ENCODE measurements around the gene CNTN1. TPM values are rescaled to one million over a fixed set of nuclear protein-coding genes. Genes with fewer than 3 reads are reported as not detected.

Gene CNTN1
- total RNA-seq, 1 experiment from 2014 or later = 6.5 TPM

GRCh38 chr12:40970320-40970907 is 278.2 kb downstream of the CNTN1 start:
- H2BK120ac ChIP-seq (ENCODE audit: low read depth, low read length, poor library complexity, severe bottlenecking) = no peak overlapping the region
- H3K4me1 ChIP-seq (ENCODE audit: insufficient read depth, low read length) = no peaks in the 10 kb centered on the region
- H3K79me2 ChIP-seq (ENCODE audit: insufficient read depth, low read length) = no peaks in the 10 kb centered on the region
- no peak overlapping the region for H2BK12ac ChIP-seq (ENCODE audit: insufficient read length, low read depth, low read length)
- no peak overlapping the region for H3K18ac ChIP-seq (ENCODE audit: insufficient read length, low read depth, low read length)
- H3T11ph ChIP-seq (ENCODE audit: low read length) = no peak overlapping the region
- H4K8ac ChIP-seq (replicated peaks; ENCODE audit: insufficient read length, low read depth, low read length) = no peak overlapping the region
- no peak overlapping the region for H3K27ac ChIP-seq (ENCODE audit: insufficient read length, low read depth, low read length)
- no peak overlapping the region for H3K9ac ChIP-seq (ENCODE audit: extremely low read depth, insufficient read length, low read length)
- no peaks in the 10 kb centered on the region for H3K27me3 ChIP-seq (ENCODE audit: insufficient read depth, low read length)
- no peaks in the 10 kb centered on the region for H3K23me2 ChIP-seq (ENCODE audit: insufficient read length, low read depth, low read length, poor library complexity, severe bottlenecking)
- no peaks in the 10 kb centered on the region for H4K20me1 ChIP-seq (ENCODE audit: control insufficient read depth, insufficient read depth, insufficient read length)
- H3K4ac ChIP-seq (ENCODE audit: low read depth, low read length) = no peak overlapping the region
- TF ChIP-seq CTCF (conservative IDR thresholded peaks at IDR 0.05) = peak; percentile 65
- H3K79me1 ChIP-seq (ENCODE audit: insufficient read depth, low read depth, low read length, poor library complexity, severe bottlenecking) = no peaks in the 10 kb centered on the region
- peaks cover 10 to 12% of the 10 kb centered on the region in 2 experiments for H3K4me1 Mint-ChIP-seq
- H3K27ac Mint-ChIP-seq = no peak overlapping the region
- H3K4me2 ChIP-seq (ENCODE audit: insufficient read depth, insufficient read length, low read length) = no peak overlapping the region
- no peak overlapping the region for H4K91ac ChIP-seq (ENCODE audit: insufficient read length, low read depth, low read length)
- no peak overlapping the region for H2BK5ac ChIP-seq (ENCODE audit: insufficient read length, low read length)
- H3K36me3 Mint-ChIP-seq (ENCODE audit: insufficient read depth in 1 of 3, low read depth in 3 of 3) = no peaks in the 10 kb centered on the region
- no peaks in the 10 kb centered on the region for H3K27me3 Mint-ChIP-seq (ENCODE audit: low read depth)
- H3K14ac ChIP-seq (ENCODE audit: insufficient read depth, low read length) = no peak overlapping the region
- no peak for DNase-seq
- no peak overlapping the region for H3K56ac ChIP-seq (ENCODE audit: insufficient read length, low read depth, low read length)
- no peaks in the 10 kb centered on the region for H3K9me3 Mint-ChIP-seq
- no peak overlapping the region for H2BK20ac ChIP-seq (ENCODE audit: low read depth, low read length, poor library complexity, severe bottlenecking)
- no peaks in the 10 kb centered on the region for H3K9me3 ChIP-seq (ENCODE audit: control insufficient read depth, low read depth, low read length)
- no peak overlapping the region for H2BK15ac ChIP-seq (ENCODE audit: low read depth, low read length)
- WGBS (ENCODE audit: extremely low coverage, insufficient read length, low lambda C conversion rate) = no CpG with 5 or more reads among the region's 5 CpGs
- no peak overlapping the region for H3K4me3 Mint-ChIP-seq
- H2AK5ac ChIP-seq (ENCODE audit: insufficient read length, low read length) = no peak overlapping the region
- no peak overlapping the region for H3K23ac ChIP-seq (ENCODE audit: insufficient read length, low read depth, low read length)
- H2AFZ ChIP-seq (ENCODE audit: low read length) = no peak overlapping the region
- no peak overlapping the region for H4K5ac ChIP-seq (ENCODE audit: insufficient read length, low read depth, low read length)

Data from H9 (cell line).